ENCODE results near the gene GPANK1. TPM values are rescaled to one million over a fixed set of nuclear protein-coding genes. Genes with fewer than 3 reads are reported as not detected.

GPANK1 gene
- total and polyA plus RNA-seq, 9 of the 15 experiments (the other 6 are each of a cell fraction or from before 2014, with no cell fraction given), result 32.2 to 111 (median 46.3) TPM

- TF ChIP-seq ZSCAN32 (CRISPR knock-in tag; IDR thresholded peaks at IDR 0.05) (no peak), MITF (IDR thresholded peaks at IDR 0.05) (no peak), SIX5 (IDR thresholded peaks at IDR 0.05; ENCODE audit: borderline replicate concordance in 1 of 2, insufficient read depth in 1 of 2, low read depth in 1 of 2, low read length in 2 of 2) (no peak), MAZ (CRISPR knock-in tag; conservative IDR thresholded peaks at IDR 0.05 in 1 of 2, IDR thresholded peaks at IDR 0.05 in 1 of 2) (peak; percentile 97 to 99), BRD4 (IDR thresholded peaks at IDR 0.05) (peak; percentile 99), ZNF780A (CRISPR knock-in tag; IDR thresholded peaks at IDR 0.05) (no peak), ZBTB7A (IDR thresholded peaks at IDR 0.05; ENCODE audit: borderline replicate concordance, control insufficient read depth, low read depth, low read length) (peak; percentile 59; the same call in 1 of the 2 replicates), SRSF7 (optimal IDR thresholded peaks at IDR 0.05; ENCODE audit: low read depth, low read length) (no peak), CEBPZ (IDR thresholded peaks at IDR 0.05; ENCODE audit: borderline replicate concordance, low read depth, low read length) (no peak), ZEB2 (IDR thresholded peaks at IDR 0.05) (no peak), DMBX1 (CRISPR knock-in tag; IDR thresholded peaks at IDR 0.05; ENCODE audit: borderline replicate concordance) (no peak), SAFB (IDR thresholded peaks at IDR 0.05; ENCODE audit: borderline replicate concordance, low read depth, low read length) (no peak), CTBP1 (IDR thresholded peaks at IDR 0.05; ENCODE audit: borderline replicate concordance) (no peak; the same call in 1 of the 2 replicates), NCOA2 (IDR thresholded peaks at IDR 0.05; ENCODE audit: partially characterized antibody in 2 of 2) (no peak)
- TF ChIP-seq, protein P1, sequence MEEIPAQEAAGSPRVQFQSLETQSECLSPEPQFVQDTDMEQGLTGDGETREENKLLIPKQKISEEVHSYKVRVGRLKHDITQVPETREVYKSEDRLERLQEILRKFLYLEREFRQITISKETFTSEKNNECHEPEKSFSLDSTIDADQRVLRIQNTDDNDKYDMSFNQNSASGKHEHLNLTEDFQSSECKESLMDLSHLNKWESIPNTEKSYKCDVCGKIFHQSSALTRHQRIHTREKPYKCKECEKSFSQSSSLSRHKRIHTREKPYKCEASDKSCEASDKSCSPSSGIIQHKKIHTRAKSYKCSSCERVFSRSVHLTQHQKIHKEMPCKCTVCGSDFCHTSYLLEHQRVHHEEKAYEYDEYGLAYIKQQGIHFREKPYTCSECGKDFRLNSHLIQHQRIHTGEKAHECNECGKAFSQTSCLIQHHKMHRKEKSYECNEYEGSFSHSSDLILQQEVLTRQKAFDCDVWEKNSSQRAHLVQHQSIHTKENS (CRISPR knock-in tag; IDR thresholded peaks at IDR 0.05), result no peak
- TF ChIP-seq, protein P2, sequence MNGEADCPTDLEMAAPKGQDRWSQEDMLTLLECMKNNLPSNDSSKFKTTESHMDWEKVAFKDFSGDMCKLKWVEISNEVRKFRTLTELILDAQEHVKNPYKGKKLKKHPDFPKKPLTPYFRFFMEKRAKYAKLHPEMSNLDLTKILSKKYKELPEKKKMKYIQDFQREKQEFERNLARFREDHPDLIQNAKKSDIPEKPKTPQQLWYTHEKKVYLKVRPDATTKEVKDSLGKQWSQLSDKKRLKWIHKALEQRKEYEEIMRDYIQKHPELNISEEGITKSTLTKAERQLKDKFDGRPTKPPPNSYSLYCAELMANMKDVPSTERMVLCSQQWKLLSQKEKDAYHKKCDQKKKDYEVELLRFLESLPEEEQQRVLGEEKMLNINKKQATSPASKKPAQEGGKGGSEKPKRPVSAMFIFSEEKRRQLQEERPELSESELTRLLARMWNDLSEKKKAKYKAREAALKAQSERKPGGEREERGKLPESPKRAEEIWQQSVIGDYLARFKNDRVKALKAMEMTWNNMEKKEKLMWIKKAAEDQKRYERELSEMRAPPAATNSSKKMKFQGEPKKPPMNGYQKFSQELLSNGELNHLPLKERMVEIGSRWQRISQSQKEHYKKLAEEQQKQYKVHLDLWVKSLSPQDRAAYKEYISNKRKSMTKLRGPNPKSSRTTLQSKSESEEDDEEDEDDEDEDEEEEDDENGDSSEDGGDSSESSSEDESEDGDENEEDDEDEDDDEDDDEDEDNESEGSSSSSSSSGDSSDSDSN (IDR thresholded peaks at IDR 0.05; ENCODE audit: borderline replicate concordance in 1 of 2, low read depth in 2 of 2, low read length in 2 of 2), result peak in 1 of 2 experiments; percentile 62; a peak in 1 of 4 replicates
- TF ChIP-seq, protein P3, sequence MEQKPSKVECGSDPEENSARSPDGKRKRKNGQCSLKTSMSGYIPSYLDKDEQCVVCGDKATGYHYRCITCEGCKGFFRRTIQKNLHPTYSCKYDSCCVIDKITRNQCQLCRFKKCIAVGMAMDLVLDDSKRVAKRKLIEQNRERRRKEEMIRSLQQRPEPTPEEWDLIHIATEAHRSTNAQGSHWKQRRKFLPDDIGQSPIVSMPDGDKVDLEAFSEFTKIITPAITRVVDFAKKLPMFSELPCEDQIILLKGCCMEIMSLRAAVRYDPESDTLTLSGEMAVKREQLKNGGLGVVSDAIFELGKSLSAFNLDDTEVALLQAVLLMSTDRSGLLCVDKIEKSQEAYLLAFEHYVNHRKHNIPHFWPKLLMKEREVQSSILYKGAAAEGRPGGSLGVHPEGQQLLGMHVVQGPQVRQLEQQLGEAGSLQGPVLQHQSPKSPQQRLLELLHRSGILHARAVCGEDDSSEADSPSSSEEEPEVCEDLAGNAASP (IDR thresholded peaks at IDR 0.05), result no peak
Measured at GRCh38 chr6:31620586-31621319, 44.0 kb downstream of the GPANK1 start, which contains the start of gene PRRC2A (continued).
